IMR-90 (cell line): ENCODE results near the gene STARD13. TPM values are rescaled to one million over a fixed set of nuclear protein-coding genes. Genes with fewer than 3 reads are reported as not detected.

Experiments used
- ATAC-seq: fragments of 200-7000 bp; cut with Tn5 transposase; 2 replicates; pipeline ENCODE4 v1.9.1; 2020; ENCODE audit warnings: low read depth, mild to moderate bottlenecking, moderate library complexity
- BruUV-seq: library from RNA; stranded (reverse); fragments of 400-500 nt; replicated peaks from 2 replicates; lab custom pipeline; 2021; lab: Mats Ljungman, UMichigan
- CTCF ChIA-PET: fragments of 300-600 bp; formaldehyde crosslinking; extraction: SDS; loops from one replicate; lab custom pipeline; 2021; ENCODE audit warnings: antibody characterized with exemption; lab: Yijun Ruan, JAX
- POLR2A ChIA-PET: fragments of 300-600 bp; sonication (Branson Sonifier 250); formaldehyde crosslinking; loops from one replicate; lab custom pipeline; 2022; ENCODE audit warnings: antibody characterized with exemption; ENCODE audit not compliant: unreplicated experiment; lab: Charles Lee
- DNase-seq: peaks from one replicate; pipeline ENCODE4 v3.0.0; 2013
- H2AFZ ChIP-seq: replicated peaks from 2 replicates; pipeline ENCODE3; 2013; ENCODE audit warnings: low read length, mild to moderate bottlenecking; ENCODE audit not compliant: poor library complexity
- H2AK5ac ChIP-seq: 2 replicates; pipeline ENCODE4 v1.6.1; 2013; ENCODE audit warnings: low read depth, low read length, inconsistent platforms
- H2AK9ac ChIP-seq: replicated peaks from 2 replicates; pipeline ENCODE3; 2013; ENCODE audit warnings: mild to moderate bottlenecking, low read depth, low read length, moderate library complexity; ENCODE audit not compliant: poor library complexity
- H2BK120ac ChIP-seq: 2 replicates; pipeline ENCODE4 v1.6.1; 2013; ENCODE audit warnings: low read depth, low read length, inconsistent platforms
- H2BK15ac ChIP-seq: 3 replicates; pipeline ENCODE4 v1.6.1; 2013; ENCODE audit warnings: low read depth, low read length, inconsistent platforms
- H2BK20ac ChIP-seq: 2 replicates; pipeline ENCODE4 v1.6.1; 2013; ENCODE audit warnings: low read depth, mild to moderate bottlenecking, inconsistent platforms, low read length, moderate library complexity
- H2BK5ac ChIP-seq: 2 replicates; pipeline ENCODE4 v1.6.1; 2013; ENCODE audit warnings: mild to moderate bottlenecking, low read depth, low read length, inconsistent platforms; ENCODE audit not compliant: poor library complexity, severe bottlenecking
- H3K14ac ChIP-seq: replicated peaks from 2 replicates; pipeline ENCODE4 v1.6.1; 2013; ENCODE audit warnings: low read depth, low read length, inconsistent platforms
- H3K18ac ChIP-seq: 2 replicates; pipeline ENCODE4 v1.6.1; 2013; ENCODE audit warnings: low read depth, low read length, control low read depth
- H3K23ac ChIP-seq: 2 replicates; pipeline ENCODE4 v1.6.1; 2013; ENCODE audit warnings: low read depth, low read length, inconsistent platforms
- H3K27ac ChIP-seq: 2 replicates; pipeline ENCODE4 v1.5.1; 2013; ENCODE audit warnings: mild to moderate bottlenecking, control low read depth, low read length; ENCODE audit not compliant: insufficient read depth
- H3K27me3 ChIP-seq: 2 replicates; pipeline ENCODE4 v1.6.1; 2013; ENCODE audit warnings: low read length; ENCODE audit not compliant: control insufficient read depth, insufficient read depth
- H3K36me3 ChIP-seq: 2 replicates; pipeline ENCODE4 v1.6.1; 2013; ENCODE audit warnings: low read length, mixed read lengths; ENCODE audit not compliant: control insufficient read depth, insufficient read depth
- H3K4ac ChIP-seq: 2 replicates; pipeline ENCODE4 v1.6.1; 2013; ENCODE audit warnings: low read depth, low read length, inconsistent platforms
- H3K4me1 ChIP-seq: 2 replicates; pipeline ENCODE4 v1.6.1; 2013; ENCODE audit warnings: low read length, mixed read lengths; ENCODE audit not compliant: control insufficient read depth, insufficient read depth
- H3K4me2 ChIP-seq: 2 replicates; pipeline ENCODE4 v1.6.1; 2013; ENCODE audit warnings: low read depth, mild to moderate bottlenecking, control low read depth, low read length, moderate library complexity
- H3K4me3 ChIP-seq: 2 replicates; pipeline ENCODE4 v1.5.1; 2013; ENCODE audit warnings: low read depth, mild to moderate bottlenecking, control low read depth, low read length, moderate library complexity; ENCODE audit not compliant: insufficient read depth
- H3K56ac ChIP-seq: 2 replicates; pipeline ENCODE4 v1.6.1; 2013; ENCODE audit warnings: low read length, inconsistent platforms; ENCODE audit not compliant: insufficient read depth; ENCODE audit errors: extremely low read depth
- H3K79me1 ChIP-seq, 2 experiments: 2 replicates each; pipeline ENCODE4 v1.6.1; 2013; ENCODE audit warnings: low read length in 2 of 2, inconsistent platforms in 1 of 2, low read depth in 1 of 2
- H3K9ac ChIP-seq: 2 replicates; pipeline ENCODE4 v1.6.1; 2013; ENCODE audit warnings: low read depth, low read length, control low read depth
- H3K9me1 ChIP-seq: 2 replicates; pipeline ENCODE4 v1.6.1; 2013; ENCODE audit warnings: low read length, inconsistent platforms; ENCODE audit not compliant: insufficient read depth
- H3K9me3 ChIP-seq: 2 replicates; pipeline ENCODE4 v1.6.1; 2013; ENCODE audit warnings: low read length; ENCODE audit not compliant: control insufficient read depth, insufficient read depth
- H4K20me1 ChIP-seq: 2 replicates; pipeline ENCODE4 v1.6.1; 2013; ENCODE audit warnings: low read length, inconsistent platforms; ENCODE audit not compliant: insufficient read depth
- H4K5ac ChIP-seq: 2 replicates; pipeline ENCODE4 v1.6.1; 2013; ENCODE audit warnings: mild to moderate bottlenecking, low read depth, low read length, control low read depth
- H4K8ac ChIP-seq, 2 experiments: 2 replicates each; pipeline ENCODE4 v1.6.1; 2013; ENCODE audit warnings: low read depth in 2 of 2, low read length in 2 of 2, control low read depth in 1 of 2, inconsistent platforms in 1 of 2
- H4K91ac ChIP-seq: 2 replicates; pipeline ENCODE4 v1.6.1; 2013; ENCODE audit warnings: low read depth, low read length, inconsistent platforms; ENCODE audit not compliant: insufficient read depth
- CTCF ChIP-seq: conservative IDR thresholded peaks from 2 replicates; pipeline ENCODE4 v1.5.1; 2012; ENCODE audit warnings: mild to moderate bottlenecking, low read depth, low read length, improper control_type of control experiment
- ELK1 ChIP-seq: fragments of 150-350 bp; IDR thresholded peaks from 2 replicates; pipeline ENCODE4 v1.6.1; 2016; ENCODE audit warnings: low read depth, mild to moderate bottlenecking, low read length, moderate library complexity, borderline replicate concordance
- RAD21 ChIP-seq: IDR thresholded peaks from 2 replicates; pipeline ENCODE4 v1.6.1; 2012; ENCODE audit warnings: low read length, improper control_type of control experiment
- RCOR1 ChIP-seq: IDR thresholded peaks from 2 replicates; pipeline ENCODE4 v1.6.1; 2012; ENCODE audit warnings: mild to moderate bottlenecking, low read length, improper control_type of control experiment; ENCODE audit not compliant: insufficient replicate concordance
- USF2 ChIP-seq: fragments of 150-350 bp; IDR thresholded peaks from 2 replicates; pipeline ENCODE4 v1.6.1; 2017; ENCODE audit warnings: mild to moderate bottlenecking, antibody characterized with exemption, low read length, low read depth
- WGBS, 2 experiments: methylation state at CpG; one replicate each; pipeline versions ENCODE4 v1.1.5 to v1.1.7; 2013; ENCODE audit warnings: missing lambda C conversion rate in 2 of 2; ENCODE audit not compliant: insufficient read length in 1 of 2; ENCODE audit errors: extremely low coverage in 2 of 2; 5-methylcytosine and 5-hydroxymethylcytosine counted together
- dilution Hi-C: fragments of 300-500 bp; cut with HindIII; formaldehyde crosslinking; loops from one replicate; pipeline ENCODE4 v1.14.3; 2018; ENCODE audit warnings: low sequenced_read_pairs; ENCODE audit not compliant: unreplicated experiment
- in situ Hi-C: fragments of 300-500 bp; cut with MboI; formaldehyde crosslinking; loops from 3 replicates; pipeline ENCODE4 v1.14.3; 2019; ENCODE audit warnings: low sequenced_read_pairs, inconsistent platforms, mixed read lengths
- intact Hi-C: fragments of 100-400 bp; cut with micrococcal nuclease; formaldehyde crosslinking; loops from 2 replicates; pipeline ENCODE4 v1.10.0; 2022
- polyA plus RNA-seq, 3 experiments: library from polyadenylated mRNA; depleted of rRNA; stranded (reverse); fragments of >200 nt; gene quantifications; 2 replicates each; pipeline ENCODE4 v1.2.3, GENCODE V29; 2012; ENCODE audit warnings: low replicate concordance in 1 of 3
- total RNA-seq: library from RNA; depleted of rRNA; stranded (reverse); fragments of >200 nt; gene quantifications from 2 replicates; pipeline ENCODE4 v1.2.3, GENCODE V29; 2012

STARD13 gene
- total and polyA plus RNA-seq, 2 of the 4 experiments (the other 2 are of a cell fraction) = 23.6 to 46.6 TPM

- dilution Hi-C loops (no loop called here), intact Hi-C loops (loop anchor here (10.0 kb wide), 1 partner anchor 396 kb away; no protein-coding TSS in a partner anchor), in situ Hi-C loops (no loop called here)
- Histone ChIP-seq H3K4ac (peak overlapping the region; percentile 4; the same call in 1 of the 2 replicates), H3K27me3 (no peaks in the 10 kb centered on the region), H3K79me1 (peaks cover 14 to 47% of the 10 kb centered on the region in 2 experiments), H3K14ac (peak overlapping the region; percentile 68), H3K27ac (0 out of 2 replicates have a peak overlapping the region, but pooled peaks have one; percentile 21), H3K36me3 (peaks cover 2% of the 10 kb centered on the region; the same call in 1 of the 2 replicates), H3K9me1 (peaks cover 9% of the 10 kb centered on the region; the same call in 1 of the 2 replicates), H4K8ac (peak overlapping the region in 1 of 2 experiments; percentile 53; a peak in 2 of 4 replicates), H2BK20ac (0 out of 2 replicates have a peak overlapping the region, but pooled peaks have one; percentile 43), H3K4me1 (peaks cover 11% of the 10 kb centered on the region; the same call in 1 of the 2 replicates), H2AK9ac (no peak overlapping the region), H2BK120ac (0 out of 2 replicates have a peak overlapping the region, but pooled peaks have one; percentile 16), H2BK15ac (no peak overlapping the region), H2AK5ac (no peak overlapping the region), H3K56ac (no peak overlapping the region), H3K4me2 (no peak overlapping the region), H3K18ac (peak overlapping the region; percentile 48; the same call in 1 of the 2 replicates), H3K23ac (peak overlapping the region; percentile 51; the same call in 1 of the 2 replicates), H4K20me1 (no peaks in the 10 kb centered on the region), H2BK5ac (peak overlapping the region; percentile 89), H3K9me3 (no peaks in the 10 kb centered on the region), H4K91ac (0 out of 2 replicates have a peak overlapping the region, but pooled peaks have one; percentile 48), H2AFZ (no peak overlapping the region), H3K4me3 (no peak overlapping the region), H4K5ac (peak overlapping the region; percentile 82; the same call in 1 of the 2 replicates), H3K9ac (peak overlapping the region; percentile 32; the same call in 1 of the 2 replicates)
- TF ChIP-seq USF2 (no peak), CTCF (no peak), RAD21 (no peak), RCOR1 (no peak), ELK1 (no peak)
- ATAC-seq = no peak
- no CpG with 5 or more reads among the region's 1 CpG for WGBS, 2 experiments
- BruUV-seq = no TSS peak
- CTCF ChIA-PET = no interaction called here
- POLR2A ChIA-PET = no interaction called here
- no peak for DNase-seq
These were observed 43.1 kb upstream of the STARD13 start for GRCh38 chr13:33328701-33329100.
